ENCODE results near the gene HOXB3. TPM values are rescaled to one million over a fixed set of nuclear protein-coding genes. Genes with fewer than 3 reads are reported as not detected.

HOXB3 gene
- total RNA-seq, 2 donors from 2014 or later = 9.0 to 15.4 TPM

- DNase-seq (ENCODE audit: low spot score) (peak; percentile 78), ATAC-seq (peak; percentile 65 to 81)
- Mint-ChIP-seq H3K36me3 (no peaks in the 10 kb centered on the region), H3K9me3 (no peaks in the 10 kb centered on the region), H3K4me3 (peak overlapping the region; percentile 88), H3K27ac (peak overlapping the region in 1 of 2 donors; percentile 37), H3K4me1 (ENCODE audit: low read depth in 2 of 2) (peaks cover 45 to 55% of the 10 kb centered on the region in 2 donors), H3K27me3 (peaks cover 51 to 52% of the 10 kb centered on the region in 2 donors)
Observed at GRCh38 chr17:48593840-48594537, 3.9 kb upstream of the HOXB3 start.

DNA sequence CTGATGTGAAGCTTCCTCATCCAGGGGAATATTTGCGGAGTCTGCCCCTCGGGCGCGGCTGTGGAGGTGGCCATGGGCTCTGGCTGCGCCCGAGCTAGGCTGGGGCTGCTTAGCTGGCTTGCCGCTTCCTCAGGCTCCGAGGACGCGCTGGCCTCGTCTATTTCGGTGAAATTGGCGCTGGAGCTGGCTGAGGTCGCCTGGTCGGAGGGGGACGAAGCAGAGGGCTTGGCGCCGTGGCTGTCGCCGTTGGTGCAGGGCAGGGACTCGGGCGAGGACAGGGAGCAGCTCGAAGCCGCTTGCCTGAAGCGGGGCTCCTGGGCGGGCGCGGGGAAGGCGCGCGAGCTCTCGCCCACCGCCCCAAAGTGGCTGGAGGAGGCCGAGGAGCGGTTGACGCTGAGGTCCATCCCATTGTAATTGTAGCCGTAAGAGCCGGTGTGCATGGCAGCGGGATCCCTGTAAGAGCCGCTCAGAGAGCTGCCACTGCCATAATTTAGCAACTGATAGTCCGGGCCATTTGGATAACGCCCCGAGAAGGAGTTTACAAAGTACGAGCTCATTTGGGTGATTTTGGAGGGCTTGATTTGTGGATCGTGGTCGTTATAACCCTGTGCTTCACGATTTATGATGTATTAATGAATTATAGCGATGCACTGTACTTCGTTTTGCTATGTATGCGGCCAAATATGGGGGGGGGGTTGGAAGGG, 3.2 kb upstream of the HOXB3 start, which contains the start of gene HOXB5:
TSS of gene HOXB5 (minus strand) at position 654 of the 704 bp plus-strand sequence. CDS start at position 557, 97 bp downstream.
- Mint-ChIP-seq H3K4me3 (peak within 1 kb of the TSS; percentile 88), H3K4me1 (ENCODE audit: low read depth in 2 of 2) (peaks cover 43 to 49% of the 10 kb centered on the region in 2 donors), H3K9me3 (no peaks in the 10 kb centered on the region), H3K36me3 (no peaks in the 10 kb centered on the region), H3K27ac (peak within 1 kb of the TSS; percentile 37 to 39), H3K27me3 (peaks cover 51 to 59% of the 10 kb centered on the region in 2 donors)
- no peak for DNase-seq (ENCODE audit: low spot score)
- ATAC-seq = peak; percentile 26 to 43

GRCh38 chr17:48592577-48592976, 2.5 kb upstream of the HOXB3 start:
- Mint-ChIP-seq H3K36me3 (no peaks in the 10 kb centered on the region), H3K4me3 (peak overlapping the region; percentile 88), H3K9me3 (no peaks in the 10 kb centered on the region), H3K27me3 (peaks cover 48 to 59% of the 10 kb centered on the region in 2 donors), H3K27ac (peak overlapping the region in 1 of 2 donors; percentile 39), H3K4me1 (ENCODE audit: low read depth in 2 of 2) (peaks cover 38 to 42% of the 10 kb centered on the region in 2 donors)
- DNase-seq (ENCODE audit: low spot score) (no peak), ATAC-seq (peak in 1 of 2 donors; percentile 37)

DNA sequence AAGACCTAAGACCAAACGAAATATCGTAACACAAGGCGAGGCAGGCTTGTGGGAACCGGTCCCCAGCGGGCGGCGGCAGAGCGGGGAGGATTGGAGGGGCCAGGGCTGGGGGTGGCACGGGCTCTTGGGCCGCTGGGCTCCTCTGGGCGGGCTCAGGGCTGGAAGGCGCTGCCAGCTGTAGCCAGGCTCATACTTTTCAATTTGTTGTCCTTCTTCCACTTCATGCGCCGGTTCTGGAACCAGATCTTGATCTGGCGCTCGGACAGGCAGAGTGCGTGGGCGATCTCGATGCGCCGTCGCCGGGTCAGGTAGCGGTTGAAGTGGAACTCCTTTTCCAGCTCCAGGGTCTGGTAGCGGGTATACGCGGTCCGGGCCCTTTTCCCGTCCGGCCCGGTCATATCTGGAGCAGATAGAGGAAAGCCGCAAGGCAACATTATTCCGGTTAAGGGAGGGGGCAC, 2.0 kb upstream of the HOXB3 start:
- no peak overlapping the region for H3K27ac Mint-ChIP-seq
- H3K4me3 Mint-ChIP-seq = no peak overlapping the region
- DNase-seq (ENCODE audit: low spot score) (no peak), ATAC-seq (no peak)
- H3K9me3 Mint-ChIP-seq = no peaks in the 10 kb centered on the region
- H3K36me3 Mint-ChIP-seq = no peaks in the 10 kb centered on the region
- peaks cover 37 to 39% of the 10 kb centered on the region in 2 donors for H3K4me1 Mint-ChIP-seq (ENCODE audit: low read depth in 2 of 2)
- H3K27me3 Mint-ChIP-seq = peaks cover 46 to 59% of the 10 kb centered on the region in 2 donors

GRCh38 chr17:48591255-48592056, 1.4 kb upstream of the HOXB3 start:
- DNase-seq (ENCODE audit: low spot score) (no peak), ATAC-seq (no peak)
- Mint-ChIP-seq H3K9me3 (no peaks in the 10 kb centered on the region), H3K4me3 (peak overlapping the region; percentile 40), H3K36me3 (no peaks in the 10 kb centered on the region), H3K27ac (no peak overlapping the region), H3K4me1 (ENCODE audit: low read depth in 2 of 2) (peaks cover 32 to 35% of the 10 kb centered on the region in 2 donors), H3K27me3 (peaks cover 40 to 55% of the 10 kb centered on the region in 2 donors)

DNA sequence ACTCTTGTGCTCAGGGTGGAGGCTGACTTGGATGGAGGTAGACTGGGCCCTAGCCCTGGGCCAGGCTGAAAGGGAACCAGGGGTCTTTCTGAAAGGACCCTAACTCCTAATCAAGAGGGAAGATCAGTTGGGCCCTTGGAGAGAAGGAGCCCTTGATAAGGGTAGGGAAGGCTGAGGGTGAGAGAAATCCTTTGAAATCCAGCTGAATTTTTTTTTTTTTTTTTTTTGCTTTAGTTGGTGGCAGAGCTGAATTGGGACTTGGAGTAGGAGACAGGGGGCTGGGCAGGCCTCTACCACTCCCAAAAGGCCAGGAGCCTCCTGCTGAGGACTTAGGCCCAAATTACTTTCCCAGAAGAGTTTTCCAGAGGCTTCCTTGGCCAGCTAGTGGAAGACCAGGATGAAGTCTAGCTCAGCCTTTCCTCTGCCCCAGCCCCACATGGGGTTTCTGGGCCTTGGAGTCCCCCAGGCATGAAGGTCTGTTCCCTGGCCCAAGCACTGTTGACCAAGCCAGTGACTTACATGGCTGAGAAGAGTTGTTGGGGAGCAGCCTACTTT, 643 bp upstream of the HOXB3 start:
- ATAC-seq (no peak), DNase-seq (ENCODE audit: low spot score) (no peak)
- H3K4me1 Mint-ChIP-seq (ENCODE audit: low read depth in 2 of 2) = peaks cover 32 to 37% of the 10 kb centered on the region in 2 donors
- peak overlapping the region; percentile 6 for H3K4me3 Mint-ChIP-seq
- no peak overlapping the region for H3K27ac Mint-ChIP-seq
- peaks cover 32 to 55% of the 10 kb centered on the region in 2 donors for H3K27me3 Mint-ChIP-seq
- H3K36me3 Mint-ChIP-seq = no peaks in the 10 kb centered on the region
- no peaks in the 10 kb centered on the region for H3K9me3 Mint-ChIP-seq

- H3K9me3 Mint-ChIP-seq = no peaks in the 10 kb centered on the region
- H3K36me3 Mint-ChIP-seq = no peaks in the 10 kb centered on the region
- H3K27me3 Mint-ChIP-seq = peaks cover 24 to 52% of the 10 kb centered on the region in 2 donors
- no peak overlapping the region for H3K4me3 Mint-ChIP-seq
- ATAC-seq (no peak), DNase-seq (ENCODE audit: low spot score) (no peak)
- H3K27ac Mint-ChIP-seq = no peak overlapping the region
- peaks cover 41 to 48% of the 10 kb centered on the region in 2 donors for H3K4me1 Mint-ChIP-seq (ENCODE audit: low read depth in 2 of 2)
Observed at GRCh38 chr17:48589060-48589830, 796 bp downstream of the HOXB3 start.

- peaks cover 39 to 42% of the 10 kb centered on the region in 2 donors for H3K4me1 Mint-ChIP-seq (ENCODE audit: low read depth in 2 of 2)
- H3K9me3 Mint-ChIP-seq = no peaks in the 10 kb centered on the region
- DNase-seq (ENCODE audit: low spot score) (no peak), ATAC-seq (no peak)
- H3K36me3 Mint-ChIP-seq = no peaks in the 10 kb centered on the region
- no peak overlapping the region for H3K27ac Mint-ChIP-seq
- H3K4me3 Mint-ChIP-seq = no peak overlapping the region
- H3K27me3 Mint-ChIP-seq = peaks cover 24 to 57% of the 10 kb centered on the region in 2 donors
Observed at GRCh38 chr17:48588528-48588927, 1.5 kb downstream of the HOXB3 start.

DNA sequence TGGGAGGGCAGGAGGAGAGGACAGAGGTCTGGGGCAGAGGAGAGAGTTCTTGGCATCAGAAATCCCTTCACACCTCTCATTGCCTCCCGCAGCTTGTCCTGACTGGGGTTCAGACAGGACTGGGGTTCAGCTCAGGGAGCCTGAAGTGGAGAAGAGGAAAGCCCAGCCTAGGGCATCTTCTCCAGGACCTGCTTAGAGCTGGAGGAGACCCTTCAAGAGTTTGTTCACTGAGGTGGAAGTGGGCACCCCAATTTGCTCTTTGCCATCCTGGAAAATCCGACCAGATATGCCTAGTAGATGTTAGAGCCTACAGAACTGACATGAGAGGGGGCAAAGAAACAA, 2.0 kb downstream of the HOXB3 start:
- no peaks in the 10 kb centered on the region for H3K36me3 Mint-ChIP-seq
- ATAC-seq (no peak), DNase-seq (ENCODE audit: low spot score) (no peak)
- H3K9me3 Mint-ChIP-seq = no peaks in the 10 kb centered on the region
- peaks cover 24 to 57% of the 10 kb centered on the region in 2 donors for H3K27me3 Mint-ChIP-seq
- H3K4me3 Mint-ChIP-seq = no peak overlapping the region
- H3K4me1 Mint-ChIP-seq (ENCODE audit: low read depth in 2 of 2) = peaks cover 37 to 40% of the 10 kb centered on the region in 2 donors
- H3K27ac Mint-ChIP-seq = no peak overlapping the region

DNA sequence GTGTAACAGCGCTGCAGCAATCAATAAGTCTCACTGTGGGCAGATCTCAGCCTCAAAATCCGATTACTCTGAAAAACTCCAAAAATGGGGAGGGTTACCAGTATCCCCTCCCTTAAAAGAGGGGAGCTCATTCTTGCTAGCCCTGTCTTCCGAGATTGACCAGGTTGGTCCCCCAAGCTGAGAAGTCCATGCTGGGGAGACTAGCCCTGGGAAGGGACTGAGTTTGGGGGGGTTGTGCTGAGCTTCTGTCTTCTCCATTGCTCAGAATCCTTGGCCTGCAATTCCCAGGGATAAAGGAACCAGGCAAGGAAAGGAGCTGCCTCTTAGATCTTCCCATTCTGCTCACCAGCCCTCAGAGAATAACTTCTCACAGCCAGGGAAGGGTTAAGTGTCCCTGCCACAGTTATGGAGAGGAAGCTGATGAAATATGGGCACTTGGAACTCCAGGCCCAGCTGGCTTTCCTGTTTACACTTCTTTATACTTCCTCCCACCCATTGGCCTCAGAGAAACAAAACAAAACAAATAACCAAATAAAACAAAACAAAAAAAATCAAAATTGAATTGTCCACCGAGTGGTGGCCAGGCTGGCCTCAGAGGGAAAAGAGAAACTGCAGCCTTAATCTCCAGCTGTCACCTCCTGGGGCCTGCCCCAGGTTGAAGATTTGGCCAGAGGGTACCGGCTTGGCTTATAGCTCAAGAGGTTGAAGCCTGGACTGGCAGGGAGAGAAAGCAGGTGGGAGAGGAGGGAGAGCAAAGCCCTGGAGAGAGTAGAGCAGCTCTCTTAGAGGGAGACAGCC, 2.6 kb downstream of the HOXB3 start:
- H3K4me3 Mint-ChIP-seq = peak overlapping the region; percentile 31
- ATAC-seq (no peak), DNase-seq (ENCODE audit: low spot score) (no peak)
- no peak overlapping the region for H3K27ac Mint-ChIP-seq
- no peaks in the 10 kb centered on the region for H3K9me3 Mint-ChIP-seq
- H3K36me3 Mint-ChIP-seq = no peaks in the 10 kb centered on the region
- peaks cover 34 to 37% of the 10 kb centered on the region in 2 donors for H3K4me1 Mint-ChIP-seq (ENCODE audit: low read depth in 2 of 2)
- peaks cover 24 to 57% of the 10 kb centered on the region in 2 donors for H3K27me3 Mint-ChIP-seq

DNA sequence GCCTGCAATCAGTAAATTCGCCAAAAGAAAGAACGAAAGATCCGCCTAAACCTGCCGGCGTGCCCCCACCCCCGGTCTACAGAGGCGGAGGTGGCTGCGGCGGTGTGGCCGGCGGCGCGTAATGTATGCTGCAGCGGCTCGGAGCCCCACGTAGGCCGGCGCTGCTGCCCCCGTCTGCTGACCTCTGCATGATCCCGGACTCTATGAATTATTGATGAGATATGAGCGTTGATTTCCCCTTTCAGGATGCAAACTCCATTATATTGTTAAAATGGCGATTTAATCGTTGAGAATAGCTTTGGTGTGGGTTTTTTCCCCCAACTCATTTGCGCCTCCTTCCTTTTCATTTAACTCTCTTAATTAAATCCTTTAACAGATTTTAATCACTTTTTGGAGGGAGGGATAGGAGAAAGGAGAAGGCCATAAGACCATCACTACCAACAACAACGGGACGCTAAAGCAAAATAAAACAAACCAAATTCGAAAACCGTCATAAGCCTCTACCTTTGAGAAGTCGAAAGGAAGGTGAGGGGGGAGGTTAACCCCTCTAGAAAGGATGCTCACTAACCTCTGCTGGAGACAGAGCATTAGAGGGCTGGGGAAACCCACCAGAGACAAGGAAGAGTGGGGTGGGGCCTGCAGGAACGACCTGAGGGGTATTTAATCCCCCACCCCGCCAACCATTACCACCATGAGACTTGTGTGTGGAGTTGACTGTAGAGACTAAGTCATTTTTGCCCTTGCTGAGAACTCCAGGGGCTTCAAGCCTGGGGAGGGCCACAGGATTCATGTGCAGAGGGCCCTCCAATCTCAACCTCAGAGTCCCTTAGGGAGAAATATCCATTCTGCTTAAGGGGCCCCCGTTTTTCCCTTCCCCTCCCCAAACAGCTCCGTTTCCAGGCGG, 3.4 kb downstream of the HOXB3 start:
- H3K27ac Mint-ChIP-seq = peak overlapping the region; percentile 60 to 93
- peaks cover 20 to 54% of the 10 kb centered on the region in 2 donors for H3K27me3 Mint-ChIP-seq
- peak overlapping the region; percentile 97 for H3K4me3 Mint-ChIP-seq
- H3K4me1 Mint-ChIP-seq (ENCODE audit: low read depth in 2 of 2) = peaks cover 33 to 36% of the 10 kb centered on the region in 2 donors
- ATAC-seq = peak in 1 of 2 donors; percentile 50
- DNase-seq (ENCODE audit: low spot score) = no peak
- no peaks in the 10 kb centered on the region for H3K36me3 Mint-ChIP-seq
- H3K9me3 Mint-ChIP-seq = no peaks in the 10 kb centered on the region
